ENCODE measurements around the gene FBXO15. TPM values are rescaled to one million over a fixed set of nuclear protein-coding genes. Genes with fewer than 3 reads are reported as not detected.

FBXO15 gene
- polyA plus RNA-seq, 1 donor from 2014 or later: 6.1 TPM

- peak overlapping the region; percentile 73 for H3K9ac ChIP-seq (ENCODE audit: low read length)
These were observed 878 bp downstream of the FBXO15 start for GRCh38 chr18:74146756-74147155.

GRCh38 chr18:74142252-74142651 lies 5.4 kb downstream of the FBXO15 start:
- Histone ChIP-seq H2AFZ (ENCODE audit: low read depth, low read length) (no peak overlapping the region), H3K9me3 (ENCODE audit: low read length) (no peaks in the 10 kb centered on the region), H3K79me2 (replicated peaks; ENCODE audit: insufficient read depth, low read length) (no peaks in the 10 kb centered on the region), H3K36me3 (ENCODE audit: insufficient read depth, low read length) (no peaks in the 10 kb centered on the region), H3K9ac (ENCODE audit: low read length) (no peak overlapping the region), H3F3A (ENCODE audit: insufficient read depth, low read length, poor library complexity, severe bottlenecking) (no peaks in the 10 kb centered on the region), H3K4me2 (ENCODE audit: low read length) (no peak overlapping the region), H3K27ac (ENCODE audit: low read length) (no peak overlapping the region), H3K4me3 (ENCODE audit: low read length) (no peak overlapping the region), H3K9me2 (ENCODE audit: insufficient read depth, low read length) (no peaks in the 10 kb centered on the region), H3K27me3 (ENCODE audit: insufficient read depth, low read depth, low read length) (no peaks in the 10 kb centered on the region), H4K20me1 (ENCODE audit: insufficient read depth) (no peaks in the 10 kb centered on the region)
- TF ChIP-seq RAD21 (conservative IDR thresholded peaks at IDR 0.05) (no peak), EP300 (conservative IDR thresholded peaks at IDR 0.05; ENCODE audit: poor library complexity, severe bottlenecking) (no peak), MXI1 (conservative IDR thresholded peaks at IDR 0.05; ENCODE audit: poor library complexity, severe bottlenecking) (no peak), TAF1 (IDR thresholded peaks at IDR 0.05; ENCODE audit: low read depth) (no peak), POLR2AphosphoS5 (IDR thresholded peaks at IDR 0.05) (no peak), EZH2 (IDR thresholded peaks at IDR 0.05; ENCODE audit: borderline replicate concordance, insufficient read depth, low read length, poor library complexity, severe bottlenecking) (no peak), CTCF (IDR thresholded peaks at IDR 0.05; ENCODE audit: poor library complexity, severe bottlenecking) (no peak), SMC3 (conservative IDR thresholded peaks at IDR 0.05; ENCODE audit: poor library complexity) (no peak)

More at GRCh38 chr18:74146756-74147155, 878 bp downstream of the FBXO15 start:
- Histone ChIP-seq H3K27me3 (ENCODE audit: insufficient read depth, low read depth, low read length) (no peaks in the 10 kb centered on the region), H3K27ac (ENCODE audit: low read length) (peak overlapping the region; percentile 87), H3K9me3 (ENCODE audit: low read length) (no peaks in the 10 kb centered on the region), H3K4me3 (ENCODE audit: low read length) (peak overlapping the region; percentile 71), H3K9me2 (ENCODE audit: insufficient read depth, low read length) (no peaks in the 10 kb centered on the region), H3K79me2 (replicated peaks; ENCODE audit: insufficient read depth, low read length) (peaks cover 28% of the 10 kb centered on the region), H4K20me1 (ENCODE audit: insufficient read depth) (no peaks in the 10 kb centered on the region), H3F3A (ENCODE audit: insufficient read depth, low read length, poor library complexity, severe bottlenecking) (no peaks in the 10 kb centered on the region), H2AFZ (ENCODE audit: low read depth, low read length) (peak overlapping the region; percentile 92), H3K4me2 (ENCODE audit: low read length) (peak overlapping the region; percentile 74), H3K36me3 (ENCODE audit: insufficient read depth, low read length) (no peaks in the 10 kb centered on the region)
- no peak for TF ChIP-seq TAF1 (IDR thresholded peaks at IDR 0.05; ENCODE audit: low read depth)
- no peak for TF ChIP-seq RAD21 (conservative IDR thresholded peaks at IDR 0.05)
- TF ChIP-seq SMC3 (conservative IDR thresholded peaks at IDR 0.05; ENCODE audit: poor library complexity): no peak
- no peak for TF ChIP-seq EZH2 (IDR thresholded peaks at IDR 0.05; ENCODE audit: borderline replicate concordance, insufficient read depth, low read length, poor library complexity, severe bottlenecking)
- no peak for TF ChIP-seq EP300 (conservative IDR thresholded peaks at IDR 0.05; ENCODE audit: poor library complexity, severe bottlenecking)
- no peak for TF ChIP-seq CTCF (IDR thresholded peaks at IDR 0.05; ENCODE audit: poor library complexity, severe bottlenecking)
- TF ChIP-seq POLR2AphosphoS5 (IDR thresholded peaks at IDR 0.05): no peak
- no peak for TF ChIP-seq MXI1 (conservative IDR thresholded peaks at IDR 0.05; ENCODE audit: poor library complexity, severe bottlenecking)
- TF ChIP-seq REST (IDR thresholded peaks at IDR 0.05; ENCODE audit: borderline replicate concordance): no peak

Measured in neural cell (in vitro differentiated cells).